ENCODE data around the gene CUEDC1.

- no peak for TF ChIP-seq POLR2A (IDR thresholded peaks at IDR 0.05; ENCODE audit: low read depth, low read length)
- no peak for TF ChIP-seq CTCF (conservative IDR thresholded peaks at IDR 0.05; ENCODE audit: low read depth, low read length)
- TF ChIP-seq MAFK (IDR thresholded peaks at IDR 0.05; ENCODE audit: low read depth, low read length), result no peak
- TF ChIP-seq RAD21 (IDR thresholded peaks at IDR 0.05; ENCODE audit: low read length), result no peak
- no peak for TF ChIP-seq RFX5 (IDR thresholded peaks at IDR 0.05; ENCODE audit: low read depth, low read length)
- no peak for TF ChIP-seq SMC3 (IDR thresholded peaks at IDR 0.05; ENCODE audit: low read depth, low read length)
- no peak for TF ChIP-seq RCOR1 (IDR thresholded peaks at IDR 0.05; ENCODE audit: insufficient replicate concordance, low read length)
- TF ChIP-seq CEBPB (IDR thresholded peaks at IDR 0.05; ENCODE audit: low read depth, low read length), result no peak
- TF ChIP-seq FOS (IDR thresholded peaks at IDR 0.05; ENCODE audit: low read depth, low read length), result no peak
- TF ChIP-seq ELK1 (IDR thresholded peaks at IDR 0.05; ENCODE audit: borderline replicate concordance, low read depth, low read length), result no peak
- no peak for TF ChIP-seq USF2 (IDR thresholded peaks at IDR 0.05; ENCODE audit: low read depth, low read length)
- TF ChIP-seq BHLHE40 (IDR thresholded peaks at IDR 0.05; ENCODE audit: low read depth, low read length), result no peak
Measured at GRCh38 chr17:57940653-57941329, 14.4 kb downstream of the CUEDC1 start.

All from IMR-90 (cell line).